Effector memory CD8-positive, alpha-beta T cell (primary cell): ENCODE data around the gene RNF19B.

Experiments
- ATAC-seq: fragments of 150-1000 bp; cut with Tn5 transposase; replicated peaks from 2 replicates; pipeline ENCODE4 v1.10.0; 2021; ENCODE audit warnings: mild to moderate bottlenecking, moderate library complexity
- DNase-seq, 3 experiments: peaks; one replicate each; pipeline ENCODE4 v3.0.0; 2021
- H3K27ac Mint-ChIP-seq, 2 donors: one replicate each; pipeline ENCODE4 v1.8.0; 2022; ENCODE audit warnings: mild to moderate bottlenecking in 2 of 2, mixed read lengths in 2 of 2, moderate library complexity in 2 of 2
- H3K27me3 Mint-ChIP-seq, 2 donors: one replicate each; pipeline ENCODE4 v1.8.0; 2022; ENCODE audit warnings: mixed read lengths in 2 of 2
- H3K36me3 Mint-ChIP-seq: one replicate; pipeline ENCODE4 v1.8.0; 2022; ENCODE audit warnings: mild to moderate bottlenecking, moderate library complexity, mixed read lengths; ENCODE audit not compliant: insufficient read depth
- H3K4me1 Mint-ChIP-seq, 2 donors: one replicate each; pipeline ENCODE4 v1.8.0; 2022; ENCODE audit warnings: low read depth in 2 of 2, mixed read lengths in 2 of 2
- H3K4me3 Mint-ChIP-seq, 2 donors: one replicate each; pipeline ENCODE4 v1.8.0; 2022; ENCODE audit warnings: mild to moderate bottlenecking in 2 of 2, mixed read lengths in 2 of 2, moderate library complexity in 2 of 2
- H3K9me3 Mint-ChIP-seq, 2 donors: one replicate each; pipeline ENCODE4 v1.8.0; 2022; ENCODE audit warnings: mixed read lengths in 2 of 2

The RNF19B gene

DNA sequence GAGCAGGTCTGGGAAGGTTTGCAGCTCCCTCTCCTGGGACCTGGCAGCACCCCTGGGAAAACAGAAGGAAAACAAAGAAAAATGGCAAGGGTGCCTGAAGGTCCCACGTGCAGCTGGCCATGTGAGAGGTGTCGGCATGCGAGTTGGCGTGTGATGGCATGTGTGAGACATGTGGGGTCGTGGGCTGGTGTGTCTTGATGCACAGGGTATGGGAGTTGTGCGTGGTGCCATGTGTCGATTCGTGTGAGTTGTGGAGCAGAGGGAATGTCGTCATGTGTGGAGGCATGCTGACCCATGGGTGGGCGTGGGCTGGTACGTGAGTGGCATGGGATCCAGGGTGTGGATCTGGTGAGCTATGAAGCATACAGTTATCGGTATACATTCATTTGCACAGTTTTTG lies 77.0 kb downstream of the RNF19B start:
- no peak overlapping the region for H3K27ac Mint-ChIP-seq
- H3K4me1 Mint-ChIP-seq: peaks cover 0 to 13% of the 10 kb centered on the region in 2 donors
- no peak for ATAC-seq
- no peak for DNase-seq
- no peak overlapping the region for H3K4me3 Mint-ChIP-seq
- no peaks in the 10 kb centered on the region for H3K36me3 Mint-ChIP-seq
- peaks cover 82 to 95% of the 10 kb centered on the region in 2 donors for H3K27me3 Mint-ChIP-seq
- H3K9me3 Mint-ChIP-seq: no peaks in the 10 kb centered on the region

DNA sequence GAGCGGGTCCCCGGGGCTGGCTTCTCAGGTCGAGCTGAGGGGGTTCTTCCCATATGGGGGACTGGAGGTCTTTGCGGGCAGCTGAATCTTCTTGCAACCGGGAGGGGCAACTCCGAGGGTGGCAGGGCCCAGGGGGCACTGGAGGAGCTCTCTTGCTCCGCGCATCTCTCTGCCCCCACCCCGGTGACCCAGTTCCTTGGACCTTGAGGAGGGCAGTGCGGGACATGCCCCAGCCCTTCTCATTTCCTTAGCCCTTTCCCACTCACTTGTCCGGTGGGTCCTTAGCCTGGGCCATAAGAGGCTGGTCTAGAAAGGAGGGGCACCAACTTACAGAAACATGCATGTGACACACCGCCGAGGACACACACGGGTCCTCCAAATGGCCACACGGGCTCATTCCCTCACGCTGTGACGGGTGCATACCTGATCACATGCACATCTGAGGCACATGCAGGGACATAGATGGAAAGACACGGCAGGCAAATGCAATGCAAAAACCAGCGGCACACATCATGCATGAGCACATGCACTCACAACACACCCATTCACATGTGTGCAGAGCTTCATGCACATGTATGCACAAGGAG lies 77.7 kb downstream of the RNF19B start:
- Mint-ChIP-seq H3K36me3 (no peaks in the 10 kb centered on the region), H3K27me3 (peaks cover 74 to 90% of the 10 kb centered on the region in 2 donors), H3K27ac (no peak overlapping the region), H3K9me3 (no peaks in the 10 kb centered on the region), H3K4me1 (peaks cover 0 to 8% of the 10 kb centered on the region in 2 donors), H3K4me3 (no peak overlapping the region)
- no peak for DNase-seq
- ATAC-seq: no peak
